ENCODE measurements around the gene TEX38.
A peak's percentile ranks its signal among the peaks of the same experiment; 100 is the strongest.
"Not testable (repeated sequence)": the region's sequence is repeated elsewhere in the genome, so short reads cannot be mapped to it uniquely, and the experiment has no call there.

TEX38 gene

DNA sequence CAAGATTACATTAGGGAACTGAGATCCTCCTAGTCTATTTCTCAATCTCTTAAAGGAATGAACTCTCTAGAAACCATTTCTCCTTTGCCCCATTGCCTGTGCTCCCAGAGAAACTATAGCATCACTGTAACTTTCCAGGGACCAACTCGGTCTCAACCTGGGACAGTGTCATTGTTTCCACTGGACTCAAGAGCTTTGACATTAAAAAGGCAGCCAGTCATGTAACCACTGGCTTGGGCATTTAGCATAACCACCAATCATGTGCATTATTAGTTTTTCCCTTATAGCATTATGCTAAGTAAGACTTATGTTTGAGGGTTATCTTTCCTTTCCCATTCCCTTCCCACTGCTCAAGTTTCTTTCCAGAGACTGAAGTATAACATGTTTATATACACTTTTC is 18.2 kb downstream of the TEX38 start:
- DNase-seq = no peak

GRCh38 chr1:46690931-46691421 is 19.3 kb downstream of the TEX38 start:
- no peak for DNase-seq

- DNase-seq = no peak
These were observed 20.5 kb downstream of the TEX38 start for GRCh38 chr1:46691997-46692790.

GRCh38 chr1:46692811-46693770 is 21.4 kb downstream of the TEX38 start:
- DNase-seq = no peak

DNA sequence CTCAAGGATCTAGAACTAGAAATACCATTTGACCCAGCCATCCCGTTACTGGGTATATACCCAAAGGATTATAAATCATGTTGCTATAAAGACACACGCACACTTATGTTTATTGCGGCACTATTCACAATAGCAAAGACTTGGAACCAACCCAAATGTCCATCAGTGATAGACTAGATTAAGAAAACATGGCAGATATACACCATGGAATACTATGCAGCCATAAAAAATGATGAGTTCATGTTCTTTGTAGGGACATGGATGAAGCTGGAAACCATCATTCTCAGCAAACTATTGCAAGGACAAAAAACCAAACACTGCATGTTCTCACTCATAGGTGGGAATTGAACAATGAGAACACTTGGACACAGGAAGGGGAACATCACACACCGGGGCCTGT is 23.0 kb downstream of the TEX38 start:
- not testable (repeated sequence) for DNase-seq

DNA sequence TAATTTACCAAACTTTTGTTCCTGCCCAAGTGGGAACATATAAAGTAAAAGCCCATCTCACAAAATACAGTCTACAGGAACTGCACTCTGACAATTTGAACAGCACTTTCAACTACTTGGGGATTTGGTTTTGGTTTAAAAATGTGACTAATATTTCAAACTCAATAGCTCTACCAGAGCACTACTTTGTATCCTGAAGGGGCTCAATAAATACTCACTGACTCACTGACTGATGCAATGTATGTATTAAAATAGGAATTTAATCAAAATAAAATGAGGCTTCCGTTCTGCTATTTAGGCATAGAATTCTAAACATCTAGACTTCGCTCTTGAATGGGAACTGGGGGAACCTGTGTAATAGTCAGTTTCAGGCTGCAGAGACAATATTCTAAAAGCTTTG is 25.4 kb downstream of the TEX38 start:
- DNase-seq = no peak

GRCh38 chr1:46699666-46700065 is 28.0 kb downstream of the TEX38 start:
- DNase-seq = no peak

DNA sequence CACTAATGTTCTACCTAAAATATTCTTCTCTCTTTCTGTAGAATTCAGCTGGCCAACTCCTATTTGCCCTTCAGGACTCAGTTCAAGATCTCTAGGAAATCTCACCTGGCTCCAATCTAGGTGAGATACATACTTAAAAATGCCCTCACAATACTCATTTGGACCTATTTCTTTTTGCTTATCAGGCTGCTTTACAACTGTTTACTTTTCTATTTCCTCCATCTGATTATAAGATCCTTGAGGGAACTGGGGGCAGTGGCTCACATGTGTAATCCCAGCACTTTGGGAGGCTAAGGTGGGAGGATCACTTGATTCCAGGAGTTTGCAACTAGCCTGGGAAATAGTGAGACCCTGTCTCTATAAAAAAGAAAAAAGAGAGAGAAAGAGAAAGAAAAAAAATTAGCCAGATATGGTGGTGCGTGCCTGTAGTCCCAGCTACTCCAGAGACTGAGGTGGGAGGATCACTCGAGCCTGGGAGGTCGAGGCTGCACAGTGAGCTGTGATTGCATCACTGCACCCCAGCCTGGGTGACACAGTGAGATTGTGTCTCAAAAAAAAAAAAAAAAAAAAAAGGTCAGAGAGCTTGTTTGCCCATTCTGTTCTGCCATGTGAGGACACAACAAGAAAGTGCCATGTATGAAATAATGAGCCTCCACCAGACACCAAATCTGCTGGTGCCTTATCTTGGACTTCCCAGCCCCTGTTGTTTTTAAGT is 32.4 kb downstream of the TEX38 start:
- DNase-seq = no peak

- no peak for DNase-seq
These were observed 33.8 kb downstream of the TEX38 start for GRCh38 chr1:46705408-46705807.

GRCh38 chr1:46708121-46708520 is 36.5 kb downstream of the TEX38 start:
- no peak for DNase-seq

GRCh38 chr1:46714976-46715375 is 43.3 kb downstream of the TEX38 start:
- DNase-seq = no peak

- no peak for DNase-seq
These were observed 46.0 kb downstream of the TEX38 start for GRCh38 chr1:46717654-46718053.

DNA sequence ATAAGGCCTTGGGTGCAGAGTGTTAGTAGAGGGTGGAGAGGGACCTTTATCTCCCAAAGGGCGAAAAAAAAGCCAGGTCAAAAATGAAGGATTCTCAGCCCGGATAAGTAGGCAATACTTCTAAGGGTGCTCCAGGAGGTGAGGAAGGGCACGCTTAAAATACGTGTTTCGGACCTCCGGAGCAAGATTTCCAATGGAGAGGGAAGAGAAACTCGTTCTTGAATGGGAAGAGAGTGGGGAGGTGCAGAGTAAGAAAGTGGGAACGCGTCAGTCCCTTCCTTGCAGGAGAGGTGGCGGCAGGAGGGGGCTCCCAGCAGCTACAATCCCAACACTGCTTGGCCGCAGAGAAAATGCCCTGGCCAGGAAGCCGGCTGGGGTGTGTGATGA is 46.7 kb downstream of the TEX38 start:
- DNase-seq = no peak

DNA sequence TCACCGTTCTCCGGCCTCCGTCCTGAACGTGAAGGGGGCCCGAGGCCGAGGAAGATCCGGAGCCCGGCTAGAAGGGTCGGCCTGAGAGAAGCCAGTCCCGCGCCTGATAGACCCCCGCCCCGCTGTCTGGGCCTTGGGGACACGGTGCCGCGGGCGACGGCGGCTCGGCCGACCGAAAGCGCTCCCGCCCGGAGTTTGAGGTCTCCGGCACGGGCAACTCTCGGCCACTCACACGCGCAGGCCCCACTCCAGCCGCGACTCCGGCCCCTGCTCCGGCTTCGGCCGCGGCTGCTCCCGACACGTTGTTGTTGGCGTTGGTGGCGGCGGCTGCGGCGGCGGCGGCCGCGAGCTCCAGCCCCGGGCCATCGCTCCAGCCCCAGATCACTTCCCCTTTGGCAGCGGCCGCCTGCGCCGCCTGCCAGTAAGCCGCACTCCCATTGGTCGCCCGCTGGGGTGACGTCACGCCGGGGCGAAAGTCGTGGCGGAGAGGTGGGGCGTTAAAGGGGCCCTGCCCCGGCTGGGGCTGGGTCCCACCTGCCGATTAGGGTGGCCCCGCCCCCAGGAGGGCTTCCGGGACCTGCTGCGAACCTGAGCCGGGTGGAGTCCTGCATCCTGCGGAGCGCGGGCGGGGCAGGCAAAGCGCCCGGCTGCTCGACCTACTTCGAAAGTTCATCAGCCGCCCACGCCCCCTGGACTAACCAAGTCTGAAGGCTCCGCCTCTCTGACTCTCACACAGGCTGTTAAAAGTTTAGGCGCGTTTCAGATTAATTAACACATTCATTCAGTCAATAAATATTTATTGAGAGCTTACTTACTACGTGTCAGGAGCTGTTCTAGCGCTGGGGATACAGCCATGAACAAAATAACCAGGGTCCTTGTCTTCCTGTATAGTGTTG is 47.3 kb downstream of the TEX38 start, which contains the start of gene EFCAB14:
TSS of gene EFCAB14 (minus strand) at position 388 of the 896 bp plus-strand sequence. CDS start 1,027 bp downstream, outside the sequence.
- peak; percentile 98 to 99 for DNase-seq

- no peak for DNase-seq
These were observed 48.0 kb downstream of the TEX38 start for GRCh38 chr1:46719689-46720088.

- DNase-seq = not testable (repeated sequence)
These were observed 48.7 kb downstream of the TEX38 start for GRCh38 chr1:46720319-46720718.

- DNase-seq = no peak
These were observed 49.5 kb downstream of the TEX38 start for GRCh38 chr1:46721204-46721603.

DNA sequence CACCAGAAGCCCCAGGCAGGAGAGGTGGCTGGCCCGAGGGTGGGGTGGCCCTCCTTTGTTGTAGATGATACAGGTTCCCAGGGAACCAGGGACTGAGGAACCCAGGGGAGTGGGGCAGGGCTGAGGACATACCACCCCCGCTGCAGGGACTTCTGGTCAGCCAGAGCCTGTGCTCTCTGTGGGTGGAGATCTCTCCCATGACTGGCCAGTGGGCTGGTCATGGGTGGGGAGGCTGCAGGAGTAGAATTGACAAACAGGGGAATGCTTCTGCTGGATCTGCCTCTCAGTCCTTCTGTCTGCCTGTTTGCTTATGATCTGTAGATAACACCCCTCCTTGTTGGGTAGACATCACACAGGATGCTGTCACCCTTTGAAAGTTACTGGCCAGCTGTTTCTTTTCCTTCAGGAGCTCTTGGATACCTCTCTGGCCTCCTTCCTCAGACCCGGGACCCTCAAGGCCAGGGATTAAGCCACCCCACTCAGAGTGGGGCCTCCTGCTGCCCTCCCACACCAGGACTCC is 50.1 kb downstream of the TEX38 start:
- DNase-seq = no peak

Measured in stimulated activated CD4-positive, alpha-beta T cell treated with anti-CD3 and anti-CD28 coated beads, Interleukin-4, amount 100 ng/mL, for 4 hours (primary cell).